Iris pigment epithelial cell (primary cell): Measurements from ENCODE around the gene TBC1D9B.

ENCODE experiments used
- DNase-seq: peaks from one replicate; pipeline ENCODE4 v3.0.0-alpha.2; 2011; ENCODE audit warnings: low read depth

The TBC1D9B gene

DNA sequence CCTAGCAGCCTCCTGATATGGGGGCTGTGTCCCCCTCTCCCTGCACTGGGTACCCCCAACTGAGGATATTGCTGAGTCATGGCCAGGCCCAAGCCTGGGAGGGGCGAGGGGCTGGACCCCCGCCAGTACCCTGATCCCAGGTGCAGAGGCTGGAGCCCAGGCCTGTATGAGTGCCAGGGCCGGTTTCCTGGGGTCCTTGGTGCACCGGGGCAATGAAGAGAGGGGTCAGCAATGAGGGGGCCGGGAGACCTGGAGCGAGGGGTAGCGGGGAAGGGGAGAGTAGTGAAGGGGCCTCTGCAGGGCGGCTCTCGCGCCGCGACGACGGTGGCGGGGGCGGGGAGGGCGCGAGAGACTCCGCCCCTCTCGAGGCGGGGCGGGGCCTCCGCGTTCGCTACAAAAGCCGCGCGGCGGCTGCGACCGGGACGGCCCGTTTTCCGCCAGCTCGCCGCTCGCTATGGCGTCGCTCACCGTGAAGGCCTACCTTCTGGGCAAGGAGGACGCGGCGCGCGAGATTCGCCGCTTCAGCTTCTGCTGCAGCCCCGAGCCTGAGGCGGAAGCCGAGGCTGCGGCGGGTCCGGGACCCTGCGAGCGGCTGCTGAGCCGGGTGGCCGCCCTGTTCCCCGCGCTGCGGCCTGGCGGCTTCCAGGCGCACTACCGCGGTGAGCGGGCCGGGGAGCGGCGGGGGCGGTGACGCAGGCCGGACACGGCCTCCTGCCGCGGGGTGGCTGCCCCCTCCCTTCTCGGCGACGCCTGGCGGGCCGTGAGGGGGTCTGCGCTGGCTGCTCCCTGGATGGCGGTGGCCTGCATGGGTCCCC is 87.0 kb downstream of the TBC1D9B start, which contains the start of gene SQSTM1:
TSS of gene SQSTM1 (plus strand) at position 423 of the 815 bp plus-strand sequence. CDS start at position 455, 32 bp downstream.
- peak; percentile 74 for DNase-seq

DNA sequence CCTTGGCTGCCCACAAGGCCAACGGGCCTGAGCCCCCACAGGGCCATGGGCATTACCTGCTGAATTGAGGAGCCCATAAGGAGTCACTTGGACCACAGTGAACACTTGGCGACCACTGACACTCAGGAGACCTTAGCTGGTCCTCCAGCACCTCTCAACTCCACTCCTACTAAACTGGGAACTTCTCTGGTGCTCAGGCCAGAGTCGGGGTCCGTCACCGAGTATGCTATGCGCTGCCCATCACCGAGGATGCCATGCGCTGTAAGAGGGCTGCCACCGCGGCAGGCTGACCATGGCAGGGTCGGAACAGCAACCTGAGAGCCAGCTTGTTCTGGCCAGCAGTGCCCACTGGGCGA is 87.6 kb downstream of the TBC1D9B start:
- no peak for DNase-seq

DNA sequence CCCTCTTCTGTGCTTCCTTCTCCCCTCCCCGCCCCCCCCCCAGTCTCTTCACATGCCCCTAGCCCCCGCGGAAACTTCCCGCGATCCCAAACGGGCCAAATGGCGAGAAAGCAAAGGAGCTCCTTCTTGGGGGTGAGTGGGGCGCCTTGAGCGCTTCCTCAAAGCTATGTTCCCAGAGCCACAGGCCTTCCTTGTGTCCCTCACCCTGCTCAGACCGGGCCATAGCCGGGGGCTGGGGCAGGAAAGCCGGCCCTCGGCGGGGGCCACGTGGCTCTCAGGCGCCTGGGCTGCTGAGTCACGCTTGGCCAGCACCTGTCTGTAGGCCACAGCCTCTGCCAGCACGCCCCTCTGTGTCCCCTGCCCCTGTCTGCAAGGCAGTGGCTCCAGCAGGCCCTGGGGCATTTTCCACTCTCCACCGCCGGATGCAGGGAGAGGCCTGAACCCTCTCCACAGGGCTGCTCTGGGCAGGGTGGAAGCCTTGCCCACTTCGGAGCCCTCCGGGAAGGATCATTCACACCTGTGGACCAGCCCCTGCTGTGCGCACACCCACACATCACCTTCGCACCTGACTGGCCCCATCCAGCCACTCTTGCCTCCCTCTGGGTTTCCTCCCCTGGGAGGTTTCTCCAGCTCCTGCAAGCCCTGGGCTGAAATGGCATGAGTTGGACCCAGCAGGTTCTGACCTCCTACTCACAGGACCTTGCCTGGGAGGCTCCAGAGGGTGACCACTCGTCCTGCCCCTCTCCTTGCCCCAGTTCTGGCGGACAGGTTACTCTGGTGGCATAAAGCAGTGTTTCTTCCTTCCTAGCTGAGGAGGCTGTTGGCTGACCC is 88.2 kb downstream of the TBC1D9B start:
- DNase-seq, result peak; percentile 80

DNA sequence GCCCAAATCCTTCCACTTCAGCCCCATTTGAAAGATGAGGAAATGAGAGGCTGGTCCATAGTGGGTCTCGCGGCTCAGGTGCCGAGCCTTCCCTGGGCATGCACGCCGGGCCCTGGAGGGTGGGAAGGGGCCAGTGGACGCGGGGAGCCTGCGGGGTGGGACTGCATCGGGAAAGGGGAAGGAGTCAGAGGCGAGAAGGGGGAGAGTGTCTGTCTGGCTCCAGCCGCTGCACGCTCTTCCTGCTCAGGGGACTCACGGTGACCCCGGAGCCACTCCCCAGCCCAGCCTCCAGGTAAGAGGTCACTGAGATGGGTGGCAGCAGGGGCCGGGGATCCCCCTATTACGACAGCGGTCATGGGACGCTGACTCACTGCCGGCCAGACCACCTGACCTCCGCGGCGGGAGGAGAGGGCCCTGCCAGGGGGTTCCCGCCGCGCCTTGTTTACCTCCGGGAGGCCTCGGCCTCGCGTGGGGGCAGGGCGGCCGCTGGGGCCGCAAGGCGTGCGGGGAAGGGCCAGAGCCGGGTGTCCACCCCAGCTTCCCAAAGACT is 88.9 kb downstream of the TBC1D9B start:
- DNase-seq, result peak; percentile 97

DNA sequence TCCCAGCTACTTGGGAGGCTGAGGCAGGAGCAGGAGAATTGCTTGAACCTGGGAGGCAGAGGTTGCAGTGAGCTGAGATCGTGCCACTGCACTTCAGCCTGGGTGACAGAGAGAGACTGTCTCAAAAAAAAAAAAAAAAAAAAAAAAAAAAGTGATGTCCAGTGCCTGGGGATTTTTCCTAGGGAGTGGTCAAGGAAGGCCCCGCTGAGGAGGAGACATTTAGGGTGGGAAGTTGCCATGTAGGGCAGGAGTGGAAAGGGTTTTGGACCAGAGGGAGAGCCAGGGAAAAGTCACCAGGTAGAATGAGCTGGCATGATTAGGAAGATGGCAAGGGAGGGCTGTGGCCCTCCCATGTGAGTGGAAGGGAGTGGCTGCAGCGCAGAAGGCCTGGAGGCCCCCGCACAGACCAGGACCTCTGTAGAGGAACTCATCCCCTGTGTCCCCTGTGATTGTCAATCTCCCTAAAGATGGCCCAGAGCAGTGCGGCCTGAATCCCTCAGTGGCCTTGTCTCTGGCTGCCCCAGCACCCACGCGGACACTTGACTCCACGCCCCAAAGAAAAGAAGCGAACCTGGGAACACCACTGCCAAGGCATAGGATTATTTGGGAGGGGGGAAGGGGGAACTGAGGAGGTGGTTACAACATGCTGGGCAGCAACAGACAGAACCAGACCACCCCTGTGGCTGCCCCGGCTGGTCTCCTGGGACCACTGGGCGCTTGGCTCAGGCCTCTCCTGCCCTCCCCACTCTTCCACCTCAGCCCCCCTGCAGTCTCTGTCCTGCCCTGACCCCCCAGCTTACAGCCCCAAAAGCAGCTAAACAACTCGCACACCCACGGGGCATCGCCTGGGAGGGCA is 89.6 kb downstream of the TBC1D9B start:
- no peak for DNase-seq

DNA sequence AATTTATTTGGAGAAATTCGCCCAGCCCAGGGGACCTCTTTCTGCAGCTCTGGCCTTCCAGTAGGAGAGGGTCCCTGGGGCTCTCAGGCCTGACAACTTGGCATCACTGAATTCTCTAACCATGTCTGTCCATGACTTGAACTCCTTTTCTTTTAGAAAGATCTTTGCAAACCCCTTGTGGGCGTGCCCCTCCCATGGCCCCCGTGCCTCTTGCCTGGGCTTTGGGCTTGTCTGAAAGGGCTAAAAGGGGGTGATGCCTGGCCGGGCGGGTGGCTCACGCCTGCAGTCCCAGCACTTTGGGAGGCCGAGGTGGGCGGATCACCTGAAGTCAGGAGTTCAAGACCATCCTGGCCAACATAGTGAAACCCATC is 90.2 kb downstream of the TBC1D9B start:
- DNase-seq, result no peak

DNA sequence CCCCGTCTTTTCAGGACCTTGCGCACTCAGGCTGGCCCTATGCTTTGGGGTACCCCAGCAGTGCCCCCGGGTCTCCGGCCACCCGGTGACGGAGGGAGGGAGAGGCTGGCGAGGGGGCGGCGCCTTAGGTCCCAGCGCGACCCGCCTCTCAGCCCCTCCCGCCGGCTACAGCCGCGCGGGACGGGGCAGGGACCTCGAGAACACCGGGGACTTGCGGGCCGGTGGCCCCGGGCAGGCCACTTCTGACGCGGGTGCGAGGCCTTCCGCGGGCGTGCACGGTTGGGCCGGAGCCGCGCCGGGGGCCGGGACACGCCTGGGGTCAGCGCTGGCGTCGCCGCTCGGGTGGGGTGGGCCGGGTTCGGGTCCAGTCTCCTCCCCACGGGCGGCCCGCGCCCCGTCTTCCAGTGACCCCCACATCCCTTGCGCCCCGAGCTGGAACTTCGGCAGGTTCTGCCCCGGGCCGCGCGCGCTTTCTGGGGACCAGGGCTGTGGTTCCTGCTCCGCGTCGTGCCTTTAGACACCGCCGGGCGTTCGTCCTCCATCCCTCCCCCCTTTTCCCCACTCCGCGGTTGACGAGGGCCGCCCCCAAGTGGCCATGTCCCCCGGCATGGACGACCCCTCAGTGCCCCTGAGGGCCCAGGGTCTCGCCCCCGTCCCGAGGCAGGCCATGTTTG is 90.8 kb downstream of the TBC1D9B start:
- DNase-seq, result no peak

DNA sequence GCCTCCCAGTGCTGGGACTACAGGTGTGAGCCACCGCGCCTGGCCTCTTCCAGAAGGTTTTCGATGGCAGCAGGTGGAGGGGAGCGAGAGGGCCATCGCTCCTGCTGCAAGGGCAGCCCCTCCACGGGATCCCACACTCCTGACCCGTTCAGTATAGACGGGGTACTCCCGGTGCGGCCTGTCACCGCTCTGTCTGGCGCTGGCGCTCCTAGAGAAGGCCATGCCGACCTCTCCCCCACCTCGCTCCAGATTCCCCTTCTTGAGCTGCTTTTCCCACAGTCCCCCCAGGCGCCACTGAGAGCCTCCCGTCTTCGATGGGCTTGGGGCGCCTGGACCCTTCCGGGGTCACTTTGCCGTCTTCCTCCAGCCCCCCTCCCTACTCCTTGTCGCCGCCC is 91.3 kb downstream of the TBC1D9B start:
- no peak for DNase-seq

DNA sequence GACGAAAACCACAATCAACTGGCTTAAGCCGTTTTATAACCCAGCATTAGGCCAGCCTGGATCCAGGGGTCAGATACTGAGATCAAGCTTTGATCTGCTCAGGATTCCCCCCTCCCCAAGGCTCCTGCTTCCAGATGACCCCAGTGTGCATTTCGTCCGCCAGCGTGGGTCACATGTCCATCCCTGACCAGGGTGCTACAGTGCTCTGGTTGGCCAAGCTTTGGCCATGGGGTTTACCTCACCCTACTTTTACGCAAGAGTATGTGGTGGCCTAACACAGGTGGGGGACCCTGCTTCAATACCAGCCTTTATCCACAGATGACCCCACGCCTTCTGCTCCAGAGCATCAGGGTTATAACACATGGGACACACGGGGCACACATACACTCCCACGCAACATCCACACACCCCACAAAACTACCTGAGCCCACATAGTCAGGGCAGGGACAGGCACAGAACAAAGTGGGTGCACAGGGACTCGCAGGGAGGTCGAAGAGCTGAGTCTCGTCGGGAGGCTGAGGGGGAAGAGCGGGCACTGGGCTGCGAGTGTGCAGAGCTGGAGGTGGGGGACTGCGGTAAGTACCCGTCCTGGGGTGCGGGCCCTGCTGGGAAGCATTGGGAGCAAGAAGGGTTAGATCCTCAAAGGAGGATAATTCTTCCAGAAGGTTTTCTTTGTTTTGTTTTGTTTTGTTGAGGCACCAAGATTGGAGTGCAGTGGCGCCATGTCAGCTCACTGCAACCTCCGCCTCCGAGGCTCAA is 92.0 kb downstream of the TBC1D9B start:
- no peak for DNase-seq

DNA sequence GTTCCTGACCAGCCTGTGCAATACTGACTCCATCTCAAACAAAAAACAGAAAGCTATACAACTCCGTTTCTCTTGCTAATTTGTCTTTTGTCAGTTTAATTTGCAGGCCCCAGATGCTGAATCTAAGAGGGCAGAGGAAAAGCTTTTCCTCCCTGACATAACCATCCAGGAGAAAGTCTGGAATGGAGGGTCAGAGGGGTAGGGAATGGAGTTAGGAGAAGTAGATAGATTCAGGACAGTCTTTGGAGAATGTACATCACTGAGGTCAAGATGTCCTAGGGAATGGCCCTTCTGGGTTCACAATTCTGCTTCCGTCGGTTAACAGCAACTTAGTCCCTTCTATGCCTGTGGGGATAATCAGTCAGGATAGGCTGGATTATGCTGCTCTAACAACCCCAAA is 93.6 kb downstream of the TBC1D9B start:
- DNase-seq, result no peak

DNA sequence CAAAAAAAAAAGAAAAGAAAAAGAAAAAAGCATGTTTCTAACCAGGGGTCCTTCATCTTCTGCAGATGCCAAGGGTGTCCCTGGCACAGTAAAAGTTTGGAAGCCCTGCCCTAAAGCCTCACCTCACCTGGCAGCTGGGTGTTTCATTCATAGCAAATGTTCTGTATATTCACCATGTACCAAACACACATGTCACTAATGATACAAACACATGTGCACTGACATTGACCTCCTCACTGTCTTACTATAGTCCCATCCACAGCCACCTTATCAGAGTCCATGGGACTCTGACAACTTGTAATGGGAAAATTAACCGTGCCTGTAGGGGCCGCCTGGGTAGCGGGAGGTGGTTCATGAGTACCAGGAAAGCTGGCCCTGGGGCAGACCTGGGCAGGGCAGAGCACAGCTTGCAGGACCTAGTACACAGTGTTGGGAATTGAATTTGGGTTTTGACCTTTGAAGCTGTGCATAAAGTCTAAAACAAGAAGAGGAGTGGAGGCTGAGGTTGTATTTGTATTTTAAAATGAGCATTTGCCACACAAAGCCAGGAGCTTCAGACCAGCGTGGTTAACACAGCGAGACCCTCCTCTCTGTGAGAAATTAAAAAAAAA is 94.6 kb downstream of the TBC1D9B start:
- no peak for DNase-seq

DNA sequence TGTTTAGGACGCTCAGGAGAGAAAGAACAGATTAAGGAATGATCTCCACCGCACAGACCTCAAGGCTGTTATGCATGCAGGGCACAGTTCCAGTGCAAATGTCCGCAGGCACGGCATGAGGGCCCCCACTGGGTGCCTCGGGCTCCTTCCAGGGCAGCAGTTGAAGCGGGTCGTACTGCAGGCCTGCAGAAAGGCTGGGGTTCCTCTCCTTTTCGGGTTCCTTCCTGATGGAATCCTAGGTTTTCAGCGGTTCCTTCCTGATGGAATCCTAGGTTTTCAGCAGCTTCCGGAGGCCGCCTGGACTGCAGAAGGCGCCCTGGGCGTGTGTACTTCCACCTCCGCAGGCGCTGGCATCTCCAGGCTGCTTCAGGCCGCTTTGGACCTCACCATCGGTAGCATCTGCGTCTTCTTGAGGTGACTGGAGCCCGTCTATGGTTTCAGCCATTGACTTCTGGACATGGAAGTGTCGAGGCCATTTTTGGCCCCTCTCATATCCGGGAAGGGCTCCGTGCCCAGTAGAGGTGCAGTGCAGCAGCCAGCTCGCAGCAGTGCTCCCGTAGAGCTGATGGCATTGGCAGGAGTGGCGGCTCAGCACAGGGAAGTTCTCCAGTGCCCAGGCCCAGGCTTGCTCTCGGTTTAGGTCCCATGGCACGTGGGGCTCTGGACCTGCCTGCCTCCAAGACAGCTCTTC is 95.4 kb downstream of the TBC1D9B start:
- DNase-seq, result no peak
